HepG2 (cell line): ENCODE results near the gene SLC27A2. TPM values are rescaled to one million over a fixed set of nuclear protein-coding genes. Genes with fewer than 3 reads are reported as not detected.

Source experiments
- ATAC-seq: fragments of 200-7000 bp; cut with Tn5 transposase; 3 replicates; pipeline ENCODE4 v1.9.1; 2020; ENCODE audit warnings: mild to moderate bottlenecking, moderate library complexity
- BruUV-seq: library from RNA; stranded (reverse); fragments of 400-500 nt; replicated peaks from 2 replicates; lab custom pipeline; 2021; lab: Mats Ljungman, UMichigan
- CTCF ChIA-PET: fragments of 300-600 bp; formaldehyde crosslinking; extraction: SDS; loops from one replicate; lab custom pipeline; 2021; ENCODE audit warnings: low total read pairs, inconsistent platforms, low intra/inter-chr PET ratio; lab: Yijun Ruan, JAX
- POLR2A ChIA-PET: fragments of 350-600 bp; sonication (Branson Sonifier 250); formaldehyde crosslinking; loops from one replicate; lab custom pipeline; 2020; ENCODE audit warnings: antibody characterized with exemption, inconsistent platforms; lab: Yijun Ruan, JAX
- DNase-seq: peaks from one replicate; pipeline ENCODE4 v3.0.0-alpha.2; 2015; ENCODE audit warnings: low spot score
- FAIRE-seq: peaks from 3 replicates; lab custom pipeline; 2011; peaks lifted over from hg19 to GRCh38; lab: Jason Lieb, UNC
- H2AFZ ChIP-seq: one replicate; pipeline ENCODE4 v1.6.1; 2011; ENCODE audit warnings: low read length, inconsistent platforms
- H3K27ac ChIP-seq: fragments of 300-600 bp; 3 replicates; pipeline ENCODE4 v1.8.0; 2011; ENCODE audit warnings: mixed run types, mild to moderate bottlenecking, mixed read lengths, low read length, inconsistent platforms; ENCODE audit not compliant: insufficient read depth; ENCODE audit errors: extremely low read length
- H3K27me3 ChIP-seq, 2 experiments: fragments of 200-600 bp in 1 of 2; 2 replicates in 1 of 2; 3 replicates in 1 of 2; pipeline versions ENCODE4 v1.6.0 to v1.8.0; 2011; ENCODE audit warnings: low read length in 2 of 2, mild to moderate bottlenecking in 2 of 2, moderate library complexity in 2 of 2, inconsistent platforms in 1 of 2; ENCODE audit not compliant: insufficient read depth in 2 of 2, control insufficient read depth in 1 of 2
- H3K36me3 ChIP-seq, 2 experiments: fragments of 200-600 bp in 1 of 2; replicated peaks in 1 of 2; 2 replicates in 1 of 2; 3 replicates in 1 of 2; pipeline versions ENCODE4 v1.5.1 to v1.8.0; 2011; ENCODE audit warnings: low read length in 2 of 2, inconsistent platforms in 1 of 2; ENCODE audit not compliant: insufficient read depth in 2 of 2, control insufficient read depth in 1 of 2
- H3K4me1 ChIP-seq: 2 replicates; pipeline ENCODE4 v1.5.1; 2012; ENCODE audit warnings: low read length, inconsistent platforms; ENCODE audit not compliant: insufficient read depth
- H3K4me2 ChIP-seq: 2 replicates; pipeline ENCODE4 v1.6.0; 2011; ENCODE audit warnings: low read depth, low read length, inconsistent platforms
- H3K4me3 ChIP-seq, 3 experiments: fragments of 200-600 bp in 1 of 3; sonication (generic), shearing (Covaris generic) in 1 of 3; replicated peaks in 1 of 3; 2 replicates each; pipeline ENCODE4 v1.5.1; 2011 to 2016; ENCODE audit warnings: low read length in 3 of 3, inconsistent platforms in 2 of 3, low read depth in 2 of 3, mild to moderate bottlenecking in 2 of 3, control low read depth in 1 of 3, mixed read lengths in 1 of 3; ENCODE audit not compliant: insufficient read depth in 1 of 3
- H3K79me2 ChIP-seq: one replicate; pipeline ENCODE4 v1.6.1; 2011; ENCODE audit warnings: low read length, inconsistent platforms; ENCODE audit not compliant: insufficient read depth
- H3K9ac ChIP-seq: 2 replicates; pipeline ENCODE4 v1.6.0; 2011; ENCODE audit warnings: mild to moderate bottlenecking, low read depth, low read length, inconsistent platforms; ENCODE audit not compliant: insufficient read depth
- H3K9me3 ChIP-seq: 2 replicates; pipeline ENCODE4 v1.5.1; 2012; ENCODE audit warnings: mild to moderate bottlenecking, low read length
- H4K20me1 ChIP-seq: 2 replicates; pipeline ENCODE4 v1.6.0; 2011; ENCODE audit warnings: inconsistent platforms, mild to moderate bottlenecking, low read length, moderate library complexity; ENCODE audit not compliant: insufficient read depth
- ATM ChIP-seq: fragments of 450-650 bp; IDR thresholded peaks from 2 replicates; pipeline ENCODE4 v1.7.1; 2017; ENCODE audit warnings: mild to moderate bottlenecking, borderline replicate concordance
- DNMT3B ChIP-seq: conservative IDR thresholded peaks from 2 replicates; pipeline ENCODE4 v1.6.1; 2016; ENCODE audit warnings: missing biosample characterization, control low read depth
- GABPB1 ChIP-seq: IDR thresholded peaks from 2 replicates; pipeline ENCODE4 v1.6.1; 2016; ENCODE audit warnings: mild to moderate bottlenecking, missing genetic modification reagents, moderate library complexity, missing compliant biosample characterization
- IRX3 ChIP-seq: sonication (generic); formaldehyde crosslinking; IDR thresholded peaks from 2 replicates; pipeline ENCODE4 v1.8.1; 2023; ENCODE audit warnings: mild to moderate bottlenecking, low read depth, missing genetic modification reagents, borderline replicate concordance
- NKX3-1 ChIP-seq: sonication (generic); formaldehyde crosslinking; IDR thresholded peaks from 2 replicates; pipeline ENCODE4 v1.5.0; 2020; ENCODE audit warnings: missing genetic modification reagents
- SAP130 ChIP-seq: IDR thresholded peaks from 2 replicates; pipeline ENCODE4 v1.6.1; 2016; ENCODE audit warnings: low read depth
- TCF7L2 ChIP-seq: IDR thresholded peaks from 2 replicates; pipeline ENCODE4 v1.6.1; 2011; ENCODE audit warnings: mild to moderate bottlenecking, low read depth, low read length, moderate library complexity
- ZMYM4 ChIP-seq: sonication (generic); formaldehyde crosslinking; IDR thresholded peaks from 2 replicates; pipeline ENCODE4 v1.8.1; 2023; ENCODE audit warnings: mild to moderate bottlenecking, missing genetic modification reagents
- ZNF24 ChIP-seq: fragments of 450-650 bp; IDR thresholded peaks from 2 replicates; pipeline ENCODE4 v1.6.1; 2017; ENCODE audit warnings: antibody characterized with exemption, mild to moderate bottlenecking
- ZNF550 ChIP-seq: sonication (generic); formaldehyde crosslinking; IDR thresholded peaks from 2 replicates; pipeline ENCODE4 v1.4.0; 2020; ENCODE audit warnings: mild to moderate bottlenecking, missing genetic modification reagents, borderline replicate concordance
- ZNF713 ChIP-seq: sonication (generic); formaldehyde crosslinking; IDR thresholded peaks from 2 replicates; pipeline ENCODE4 v1.4.0; 2020; ENCODE audit warnings: mild to moderate bottlenecking, missing genetic modification reagents
- ZNF780A ChIP-seq: sonication (generic); formaldehyde crosslinking; IDR thresholded peaks from 2 replicates; pipeline ENCODE4 v1.8.0; 2022; ENCODE audit warnings: mild to moderate bottlenecking, missing genetic modification reagents, moderate library complexity
- WGBS: methylation state at CpG from one replicate; pipeline ENCODE4 v1.1.6; 2017; ENCODE audit warnings: low lambda C conversion rate; 5-methylcytosine and 5-hydroxymethylcytosine counted together
- in situ Hi-C: cut with HindIII; loops from 2 replicates; pipeline ENCODE4 v1.10.0; 2017; ENCODE audit warnings: low pct_unique_long_range_greater_than_20kb; ENCODE audit not compliant: extremely low pct_ligation_motif_present
- intact Hi-C: fragments of 100-400 bp; cut with micrococcal nuclease; formaldehyde crosslinking; loops from one replicate; pipeline ENCODE4 v1.10.0; 2022; ENCODE audit not compliant: unreplicated experiment
- polyA plus RNA-seq, 8 experiments: library from polyadenylated mRNA; depleted of rRNA in 3 of 8; stranded (reverse) in 7 of 8; unstranded in 1 of 8; fragments of >200 nt; fragmentation: Illumina TruSeq in 4 of 8; extraction: Trizol in 4 of 8; gene quantifications; 2 replicates each; pipeline versions ENCODE4 v1.2.1 to v1.2.3, GENCODE V29; 2011 to 2016; ENCODE audit warnings: low read depth in 4 of 8, missing spikeins in 1 of 8, mixed read lengths in 1 of 8; ENCODE audit not compliant: insufficient read depth in 1 of 8
- total RNA-seq, 5 experiments: library from RNA; depleted of rRNA; stranded (reverse); fragments of >200 nt; fragmentation: Illumina TruSeq; extraction: Trizol; gene quantifications; 2 replicates each; pipeline ENCODE4 v1.2.3, GENCODE V29; 2016; ENCODE audit warnings: low read depth in 1 of 5
- TF ChIP-seq, protein P1 (sequence below): conservative IDR thresholded peaks from 2 replicates; pipeline ENCODE4 v1.6.1; 2018; ENCODE audit warnings: missing genetic modification reagents
- TF ChIP-seq, protein P2 (sequence below): sonication (generic); formaldehyde crosslinking; IDR thresholded peaks from 2 replicates; pipeline ENCODE4 v1.4.0; 2020; ENCODE audit warnings: missing genetic modification reagents
- TF ChIP-seq, protein P3 (sequence below): sonication (generic); formaldehyde crosslinking; IDR thresholded peaks from 2 replicates; pipeline ENCODE4 v1.5.0; 2020; ENCODE audit warnings: missing genetic modification reagents

Gene SLC27A2
- total and polyA plus RNA-seq, 2 of the 13 experiments (the other 11 are each of a cell fraction or from before 2014, with no cell fraction given): 14.6 to 23.4 TPM

DNA sequence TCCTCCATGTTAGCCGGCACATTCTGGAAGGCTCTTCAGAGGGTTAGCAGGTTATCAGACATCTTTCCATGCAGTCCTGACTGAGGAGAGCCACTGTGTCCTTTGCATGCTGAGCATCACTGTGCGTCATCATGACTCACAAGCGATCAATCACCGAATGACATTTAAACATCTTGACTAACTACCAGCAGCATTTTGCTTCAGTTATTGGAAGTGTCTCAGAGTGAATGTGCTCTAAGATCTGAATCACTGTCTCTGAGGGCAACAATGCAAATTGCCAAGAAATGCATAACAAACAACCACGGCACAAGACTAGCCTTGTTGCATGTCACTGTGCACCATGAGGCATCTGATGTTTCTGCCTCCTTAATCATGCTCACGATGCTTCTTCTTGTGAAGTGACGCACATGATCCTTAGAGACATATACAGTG, 44.6 kb upstream of the SLC27A2 start (continued):
- TF ChIP-seq GABPB1 (CRISPR knock-in tag) (no peak), ZNF24 (no peak), IRX3 (no peak), TCF7L2 (no peak), ATM (no peak), ZNF550 (CRISPR knock-in tag) (no peak), NKX3-1 (no peak)
- TF ChIP-seq, protein P1, sequence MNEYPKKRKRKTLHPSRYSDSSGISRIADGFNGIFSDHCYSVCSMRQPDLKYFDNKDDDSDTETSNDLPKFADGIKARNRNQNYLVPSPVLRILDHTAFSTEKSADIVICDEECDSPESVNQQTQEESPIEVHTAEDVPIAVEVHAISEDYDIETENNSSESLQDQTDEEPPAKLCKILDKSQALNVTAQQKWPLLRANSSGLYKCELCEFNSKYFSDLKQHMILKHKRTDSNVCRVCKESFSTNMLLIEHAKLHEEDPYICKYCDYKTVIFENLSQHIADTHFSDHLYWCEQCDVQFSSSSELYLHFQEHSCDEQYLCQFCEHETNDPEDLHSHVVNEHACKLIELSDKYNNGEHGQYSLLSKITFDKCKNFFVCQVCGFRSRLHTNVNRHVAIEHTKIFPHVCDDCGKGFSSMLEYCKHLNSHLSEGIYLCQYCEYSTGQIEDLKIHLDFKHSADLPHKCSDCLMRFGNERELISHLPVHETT (CRISPR knock-in tag): no peak
- TF ChIP-seq, protein P2, sequence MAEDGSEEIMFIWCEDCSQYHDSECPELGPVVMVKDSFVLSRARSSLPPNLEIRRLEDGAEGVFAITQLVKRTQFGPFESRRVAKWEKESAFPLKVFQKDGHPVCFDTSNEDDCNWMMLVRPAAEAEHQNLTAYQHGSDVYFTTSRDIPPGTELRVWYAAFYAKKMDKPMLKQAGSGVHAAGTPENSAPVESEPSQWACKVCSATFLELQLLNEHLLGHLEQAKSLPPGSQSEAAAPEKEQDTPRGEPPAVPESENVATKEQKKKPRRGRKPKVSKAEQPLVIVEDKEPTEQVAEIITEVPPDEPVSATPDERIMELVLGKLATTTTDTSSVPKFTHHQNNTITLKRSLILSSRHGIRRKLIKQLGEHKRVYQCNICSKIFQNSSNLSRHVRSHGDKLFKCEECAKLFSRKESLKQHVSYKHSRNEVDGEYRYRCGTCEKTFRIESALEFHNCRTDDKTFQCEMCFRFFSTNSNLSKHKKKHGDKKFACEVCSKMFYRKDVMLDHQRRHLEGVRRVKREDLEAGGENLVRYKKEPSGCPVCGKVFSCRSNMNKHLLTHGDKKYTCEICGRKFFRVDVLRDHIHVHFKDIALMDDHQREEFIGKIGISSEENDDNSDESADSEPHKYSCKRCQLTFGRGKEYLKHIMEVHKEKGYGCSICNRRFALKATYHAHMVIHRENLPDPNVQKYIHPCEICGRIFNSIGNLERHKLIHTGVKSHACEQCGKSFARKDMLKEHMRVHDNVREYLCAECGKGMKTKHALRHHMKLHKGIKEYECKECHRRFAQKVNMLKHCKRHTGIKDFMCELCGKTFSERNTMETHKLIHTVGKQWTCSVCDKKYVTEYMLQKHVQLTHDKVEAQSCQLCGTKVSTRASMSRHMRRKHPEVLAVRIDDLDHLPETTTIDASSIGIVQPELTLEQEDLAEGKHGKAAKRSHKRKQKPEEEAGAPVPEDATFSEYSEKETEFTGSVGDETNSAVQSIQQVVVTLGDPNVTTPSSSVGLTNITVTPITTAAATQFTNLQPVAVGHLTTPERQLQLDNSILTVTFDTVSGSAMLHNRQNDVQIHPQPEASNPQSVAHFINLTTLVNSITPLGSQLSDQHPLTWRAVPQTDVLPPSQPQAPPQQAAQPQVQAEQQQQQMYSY (CRISPR knock-in tag): no peak

DNA sequence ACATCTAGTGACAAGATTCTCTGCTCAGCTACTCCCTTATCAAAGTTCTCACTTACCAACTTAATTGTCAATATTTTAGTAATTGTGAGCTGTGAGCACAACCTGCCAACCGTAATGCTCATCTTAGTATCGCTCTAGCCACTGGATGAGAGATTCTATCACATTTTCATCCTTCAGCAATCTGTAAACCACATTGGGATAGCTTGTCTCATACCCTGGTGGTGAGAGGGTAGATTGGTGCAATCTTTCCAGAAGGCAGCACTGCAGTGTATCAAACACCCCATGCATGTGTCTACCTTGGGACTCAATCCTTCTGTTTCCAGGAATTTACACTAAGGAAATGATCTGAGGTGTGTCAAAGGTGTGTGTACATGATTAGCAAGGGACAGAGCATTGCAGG, 44.1 kb upstream of the SLC27A2 start:
- POLR2A ChIA-PET: no interaction called here
- no peak for TF ChIP-seq DNMT3B (CRISPR knock-in tag)
- TF ChIP-seq ZNF780A (CRISPR knock-in tag): no peak
- TF ChIP-seq ZNF713 (CRISPR knock-in tag): no peak
- TF ChIP-seq, protein P3, sequence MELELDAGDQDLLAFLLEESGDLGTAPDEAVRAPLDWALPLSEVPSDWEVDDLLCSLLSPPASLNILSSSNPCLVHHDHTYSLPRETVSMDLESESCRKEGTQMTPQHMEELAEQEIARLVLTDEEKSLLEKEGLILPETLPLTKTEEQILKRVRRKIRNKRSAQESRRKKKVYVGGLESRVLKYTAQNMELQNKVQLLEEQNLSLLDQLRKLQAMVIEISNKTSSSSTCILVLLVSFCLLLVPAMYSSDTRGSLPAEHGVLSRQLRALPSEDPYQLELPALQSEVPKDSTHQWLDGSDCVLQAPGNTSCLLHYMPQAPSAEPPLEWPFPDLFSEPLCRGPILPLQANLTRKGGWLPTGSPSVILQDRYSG (CRISPR knock-in tag): no peak
- TF ChIP-seq ZMYM4 (CRISPR knock-in tag): no peak
- no peak for TF ChIP-seq SAP130 (CRISPR knock-in tag)
- Histone ChIP-seq H4K20me1 (no peaks in the 10 kb centered on the region), H3K27me3 (no peaks in the 10 kb centered on the region), H3K36me3 (no peaks in the 10 kb centered on the region), H3K79me2 (no peaks in the 10 kb centered on the region), H3K4me1 (no peaks in the 10 kb centered on the region), H3K4me2 (no peak overlapping the region), H3K9me3 (no peaks in the 10 kb centered on the region), H3K27ac (no peak overlapping the region), H3K4me3 (no peak overlapping the region), H3K9ac (no peak overlapping the region), H2AFZ (no peak overlapping the region)
- WGBS: 83% methylated on average over 2 of the region's 2 CpGs
- in situ Hi-C loops: no loop called here
- CTCF ChIA-PET: no interaction called here
- no peak for FAIRE-seq
- no peak for ATAC-seq
- BruUV-seq: no TSS peak
- no peak for DNase-seq
- intact Hi-C loops: no loop called here
